ENCODE data around the gene PRMT7.

DNA sequence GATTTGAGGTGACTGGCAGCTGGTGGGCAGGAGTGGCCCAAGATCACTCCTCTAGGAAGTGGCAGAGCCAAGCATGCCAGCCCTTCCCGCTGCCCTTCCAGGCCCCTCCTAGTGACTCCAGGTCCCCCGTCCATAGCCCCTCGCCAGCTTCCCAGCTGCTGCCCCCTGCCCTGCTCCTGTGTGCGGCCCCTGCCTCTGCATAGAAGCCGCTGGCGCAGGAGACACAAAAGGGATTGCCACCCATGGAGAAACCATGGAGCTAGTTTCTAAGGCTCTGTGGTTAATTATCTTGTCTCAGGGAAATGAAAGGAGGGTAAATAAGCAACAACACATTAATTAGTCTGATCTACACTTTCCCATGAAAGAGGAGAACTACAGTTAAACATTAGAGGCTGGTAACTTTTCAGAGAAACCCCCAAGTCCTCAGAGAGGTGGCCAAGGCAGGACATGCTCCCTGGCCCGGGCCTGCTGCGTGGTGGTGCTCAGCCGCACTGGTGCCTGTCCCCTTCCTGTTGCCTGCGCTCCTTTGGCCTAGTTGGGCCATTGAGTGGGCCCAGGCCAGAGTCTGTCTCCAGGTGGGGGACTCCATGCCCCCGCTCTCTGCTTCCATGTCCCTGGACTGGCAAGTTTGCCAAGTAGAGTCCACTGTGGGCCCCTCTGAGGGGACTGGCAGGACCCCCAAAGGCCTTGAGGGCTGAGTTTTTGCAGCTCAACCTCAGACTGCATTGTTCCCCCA, 65.2 kb downstream of the PRMT7 start:
- TF ChIP-seq POLR2A (IDR thresholded peaks at IDR 0.05), result no peak
- TF ChIP-seq, protein P1, sequence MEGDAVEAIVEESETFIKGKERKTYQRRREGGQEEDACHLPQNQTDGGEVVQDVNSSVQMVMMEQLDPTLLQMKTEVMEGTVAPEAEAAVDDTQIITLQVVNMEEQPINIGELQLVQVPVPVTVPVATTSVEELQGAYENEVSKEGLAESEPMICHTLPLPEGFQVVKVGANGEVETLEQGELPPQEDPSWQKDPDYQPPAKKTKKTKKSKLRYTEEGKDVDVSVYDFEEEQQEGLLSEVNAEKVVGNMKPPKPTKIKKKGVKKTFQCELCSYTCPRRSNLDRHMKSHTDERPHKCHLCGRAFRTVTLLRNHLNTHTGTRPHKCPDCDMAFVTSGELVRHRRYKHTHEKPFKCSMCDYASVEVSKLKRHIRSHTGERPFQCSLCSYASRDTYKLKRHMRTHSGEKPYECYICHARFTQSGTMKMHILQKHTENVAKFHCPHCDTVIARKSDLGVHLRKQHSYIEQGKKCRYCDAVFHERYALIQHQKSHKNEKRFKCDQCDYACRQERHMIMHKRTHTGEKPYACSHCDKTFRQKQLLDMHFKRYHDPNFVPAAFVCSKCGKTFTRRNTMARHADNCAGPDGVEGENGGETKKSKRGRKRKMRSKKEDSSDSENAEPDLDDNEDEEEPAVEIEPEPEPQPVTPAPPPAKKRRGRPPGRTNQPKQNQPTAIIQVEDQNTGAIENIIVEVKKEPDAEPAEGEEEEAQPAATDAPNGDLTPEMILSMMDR (IDR thresholded peaks at IDR 0.05), result no peak

Measured in upper lobe of left lung (tissue), 4 donors.